ENCODE measurements around the gene SOX13.

- no peak for TF ChIP-seq CTCF (IDR thresholded peaks at IDR 0.05 in 4 of 5, conservative IDR thresholded peaks at IDR 0.05 in 1 of 5)
- TF ChIP-seq POLR2A (IDR thresholded peaks at IDR 0.05), result no peak
Measured at GRCh38 chr1:204027446-204027845, 45.5 kb upstream of the SOX13 start.

All from gastrocnemius medialis (tissue), 4 donors.